Fibroblast of pulmonary artery (primary cell): ENCODE results near the gene XIRP1.

Experiments used
- DNase-seq: peaks from one replicate; pipeline ENCODE4 v3.0.0-alpha.2; 2010; ENCODE audit warnings: low read depth
- H3K4me3 ChIP-seq: replicated peaks from 2 replicates; pipeline ENCODE4 v1.5.1; 2011; ENCODE audit warnings: low read depth, mild to moderate bottlenecking, control low read depth, low read length, moderate library complexity
- CTCF ChIP-seq: IDR thresholded peaks from 2 replicates; pipeline ENCODE4 v1.5.1; 2011; ENCODE audit warnings: mild to moderate bottlenecking, control low read depth, low read length, inconsistent platforms; ENCODE audit errors: missing control alignments

XIRP1 gene

DNA sequence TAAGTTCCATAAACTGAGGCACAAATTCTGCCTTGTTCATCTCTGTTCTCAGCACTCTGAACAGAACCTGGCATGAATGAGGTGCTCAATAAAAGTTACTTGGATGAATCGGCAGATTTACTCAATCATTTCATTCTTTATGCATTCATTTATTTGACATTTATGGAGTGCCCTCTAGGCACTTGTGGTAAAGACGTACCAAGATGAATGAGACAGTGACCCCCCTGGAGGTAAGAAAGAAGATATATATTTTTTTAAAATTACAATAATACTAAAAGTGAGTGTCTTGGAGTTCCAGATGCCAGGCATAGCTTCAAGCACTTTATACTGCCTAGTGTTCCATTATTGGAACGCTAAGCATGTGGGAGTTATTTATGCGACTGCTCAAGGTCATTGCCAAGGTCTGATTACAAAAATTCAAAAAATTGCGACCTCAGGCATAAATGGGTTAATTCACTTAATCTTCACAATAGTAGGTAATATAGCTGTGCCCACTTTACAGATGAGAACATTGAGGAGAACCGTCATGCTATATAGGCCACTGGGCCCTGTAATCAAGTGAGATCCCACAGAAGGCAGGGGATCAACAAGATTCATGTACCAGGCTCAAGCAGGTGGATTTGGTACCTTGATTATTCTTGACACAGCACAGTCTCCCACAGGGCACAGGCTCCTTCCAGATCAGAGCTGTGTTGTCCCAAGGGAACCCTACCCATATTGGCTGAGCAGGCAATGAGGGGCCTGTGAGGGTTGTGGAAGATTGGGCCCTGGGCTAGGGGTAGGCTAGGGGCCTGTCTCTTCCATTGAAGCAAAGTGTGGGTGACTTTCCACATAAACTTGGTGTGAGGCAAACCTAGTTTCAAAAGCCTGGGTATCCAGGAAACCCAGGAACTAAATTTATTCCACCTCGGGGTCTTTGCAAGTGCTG, 10.7 kb downstream of the XIRP1 start:
- H3K4me3 ChIP-seq = no peak overlapping the region
- TF ChIP-seq CTCF = no peak
- no peak for DNase-seq

DNA sequence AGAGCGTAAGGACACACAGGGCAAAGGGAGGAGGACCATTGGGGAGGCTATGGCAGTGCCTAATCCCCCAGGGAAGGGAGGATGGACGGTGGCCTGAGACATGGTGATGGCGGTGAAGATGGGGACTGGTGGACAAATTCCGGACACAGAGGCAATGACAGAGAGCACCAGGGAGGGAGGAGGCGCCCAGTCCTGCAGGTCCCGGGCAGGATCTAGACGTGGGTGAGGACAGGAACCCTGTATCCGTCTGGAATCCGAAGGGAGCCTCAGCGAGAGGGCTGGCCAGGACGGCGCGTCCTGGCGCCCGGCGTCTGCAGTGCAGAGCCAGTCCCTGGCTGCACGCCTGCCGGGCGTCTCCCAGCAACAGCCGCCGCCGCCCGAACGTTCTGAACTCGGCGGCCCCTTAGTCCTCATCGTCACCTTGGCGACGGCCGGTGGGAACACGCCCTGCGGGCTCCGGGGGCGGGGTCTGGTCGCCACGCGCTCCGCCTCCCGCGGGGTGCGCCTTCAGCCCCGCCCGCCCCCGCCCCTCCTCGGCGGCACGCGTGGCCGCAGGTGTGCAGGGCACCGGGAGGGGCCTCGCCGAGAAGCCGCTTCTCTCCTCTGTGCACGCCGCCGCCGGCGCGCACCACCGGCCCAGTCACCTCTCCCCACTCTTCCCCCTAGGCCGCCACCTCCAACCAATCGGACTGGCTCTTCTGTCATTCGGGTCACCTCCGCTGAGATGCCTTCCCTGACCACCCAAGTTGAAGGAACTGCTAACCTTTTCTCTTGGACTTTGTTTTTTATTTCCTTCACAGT, 11.6 kb downstream of the XIRP1 start:
- peak overlapping the region; percentile 45 for H3K4me3 ChIP-seq
- DNase-seq = peak; percentile 85
- TF ChIP-seq CTCF = peak; percentile 27

DNA sequence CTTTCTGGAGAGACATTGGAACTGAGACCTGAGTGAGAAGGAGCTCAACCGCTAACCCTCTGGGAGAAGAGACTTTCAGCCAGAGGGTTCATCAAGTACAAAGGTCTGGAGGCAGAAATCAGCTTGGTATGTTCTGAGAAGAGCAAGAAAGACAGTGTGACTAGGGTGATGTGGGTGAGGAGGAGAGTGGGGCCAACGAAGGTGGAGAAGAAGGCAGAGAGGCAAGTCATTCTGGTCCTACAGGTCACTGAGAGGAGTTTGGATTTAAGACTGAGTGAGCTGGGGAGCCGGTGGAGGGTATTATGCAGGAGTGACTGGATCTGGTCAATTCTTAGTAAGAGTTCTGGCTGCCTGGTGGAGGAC, 12.2 kb downstream of the XIRP1 start:
- H3K4me3 ChIP-seq = peak overlapping the region; percentile 45
- TF ChIP-seq CTCF = no peak

DNA sequence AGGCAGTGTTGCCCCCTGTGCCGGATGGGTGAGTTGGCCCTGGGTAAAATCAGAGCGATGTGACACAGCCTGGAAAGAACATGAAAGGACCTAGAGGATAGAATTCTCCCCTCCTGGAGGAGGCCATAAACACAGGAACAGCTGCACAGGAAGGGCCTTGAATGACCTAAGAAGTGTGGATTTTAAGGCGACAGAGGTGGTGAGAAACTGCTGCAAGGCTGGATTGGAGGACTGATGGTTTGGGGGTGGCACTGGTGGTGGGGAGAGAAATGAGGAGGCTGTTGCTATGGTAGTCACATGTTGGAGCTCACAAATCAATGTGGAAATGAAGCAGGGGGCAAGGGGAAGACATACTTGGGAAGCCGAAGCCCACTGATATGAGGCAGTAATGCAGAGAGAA, 13.8 kb downstream of the XIRP1 start:
- peak; percentile 63 for DNase-seq
- H3K4me3 ChIP-seq = peak overlapping the region; percentile 41
- TF ChIP-seq CTCF = no peak

More for the DNA sequence above, 12.2 kb downstream of the XIRP1 start:
- no peak for DNase-seq

- no peak for TF ChIP-seq CTCF
- peak overlapping the region; percentile 44 for H3K4me3 ChIP-seq
- peak; percentile 99 for DNase-seq
These were observed 14.6 kb downstream of the XIRP1 start for GRCh38 chr3:39177708-39178332.

GRCh38 chr3:39176025-39176714, 16.2 kb downstream of the XIRP1 start:
- no peak overlapping the region for H3K4me3 ChIP-seq
- no peak for TF ChIP-seq CTCF
- no peak for DNase-seq
